Measurements from ENCODE around the gene FOXL3.
"Not testable (repeated sequence)": the region's sequence is repeated elsewhere in the genome, so short reads cannot be mapped to it uniquely, and the experiment has no call there.

The FOXL3 gene

GRCh38 chr7:289756-290553 lies at the start of gene FOXL3:
Gene FOXL3 (plus strand): TSS chr7:290170. CDS start chr7:290170, 0 bp downstream.
- DNase-seq (ENCODE audit: low read depth) = no peak

GRCh38 chr7:240887-241421 lies 49.0 kb upstream of the FOXL3 start:
- no peak for DNase-seq (ENCODE audit: low read depth)

- no peak for DNase-seq (ENCODE audit: low read depth)
These were observed 48.5 kb upstream of the FOXL3 start for GRCh38 chr7:241513-241912.

GRCh38 chr7:242826-243579 lies 47.0 kb upstream of the FOXL3 start:
- not testable (repeated sequence) for DNase-seq (ENCODE audit: low read depth)

- DNase-seq (ENCODE audit: low read depth) = not testable (repeated sequence)
These were observed 46.4 kb upstream of the FOXL3 start for GRCh38 chr7:243580-243978.

GRCh38 chr7:244974-245373 lies 45.0 kb upstream of the FOXL3 start:
- DNase-seq (ENCODE audit: low read depth) = no peak

- DNase-seq (ENCODE audit: low read depth) = no peak
These were observed 44.2 kb upstream of the FOXL3 start for GRCh38 chr7:245574-246295.

GRCh38 chr7:246451-246850 lies 43.5 kb upstream of the FOXL3 start:
- DNase-seq (ENCODE audit: low read depth) = no peak

- DNase-seq (ENCODE audit: low read depth) = no peak
These were observed 42.8 kb upstream of the FOXL3 start for GRCh38 chr7:247181-247580.

- DNase-seq (ENCODE audit: low read depth) = no peak
These were observed 42.3 kb upstream of the FOXL3 start for GRCh38 chr7:247636-248035.

GRCh38 chr7:248732-249435 lies 41.1 kb upstream of the FOXL3 start:
- no peak for DNase-seq (ENCODE audit: low read depth)

GRCh38 chr7:249989-250388 lies 40.0 kb upstream of the FOXL3 start:
- DNase-seq (ENCODE audit: low read depth) = no peak

- DNase-seq (ENCODE audit: low read depth) = no peak
These were observed 39.4 kb upstream of the FOXL3 start for GRCh38 chr7:250523-250922.

GRCh38 chr7:251005-251404 lies 39.0 kb upstream of the FOXL3 start:
- DNase-seq (ENCODE audit: low read depth) = no peak

- DNase-seq (ENCODE audit: low read depth) = no peak
These were observed 38.4 kb upstream of the FOXL3 start for GRCh38 chr7:251446-252175.

- no peak for DNase-seq (ENCODE audit: low read depth)
These were observed 37.6 kb upstream of the FOXL3 start for GRCh38 chr7:252216-252965.

GRCh38 chr7:252981-253380 lies 37.0 kb upstream of the FOXL3 start:
- no peak for DNase-seq (ENCODE audit: low read depth)

GRCh38 chr7:253581-254336 lies 36.2 kb upstream of the FOXL3 start:
- DNase-seq (ENCODE audit: low read depth) = no peak

- no peak for DNase-seq (ENCODE audit: low read depth)
These were observed 35.5 kb upstream of the FOXL3 start for GRCh38 chr7:254337-255037.
